ENCODE measurements around the gene SART3.
"Not testable (repeated sequence)": the region's sequence is repeated elsewhere in the genome, so short reads cannot be mapped to it uniquely, and the experiment has no call there.

SART3 gene

GRCh38 chr12:108576660-108577234 lies 15.8 kb upstream of the SART3 start:
- TF ChIP-seq, protein P1, sequence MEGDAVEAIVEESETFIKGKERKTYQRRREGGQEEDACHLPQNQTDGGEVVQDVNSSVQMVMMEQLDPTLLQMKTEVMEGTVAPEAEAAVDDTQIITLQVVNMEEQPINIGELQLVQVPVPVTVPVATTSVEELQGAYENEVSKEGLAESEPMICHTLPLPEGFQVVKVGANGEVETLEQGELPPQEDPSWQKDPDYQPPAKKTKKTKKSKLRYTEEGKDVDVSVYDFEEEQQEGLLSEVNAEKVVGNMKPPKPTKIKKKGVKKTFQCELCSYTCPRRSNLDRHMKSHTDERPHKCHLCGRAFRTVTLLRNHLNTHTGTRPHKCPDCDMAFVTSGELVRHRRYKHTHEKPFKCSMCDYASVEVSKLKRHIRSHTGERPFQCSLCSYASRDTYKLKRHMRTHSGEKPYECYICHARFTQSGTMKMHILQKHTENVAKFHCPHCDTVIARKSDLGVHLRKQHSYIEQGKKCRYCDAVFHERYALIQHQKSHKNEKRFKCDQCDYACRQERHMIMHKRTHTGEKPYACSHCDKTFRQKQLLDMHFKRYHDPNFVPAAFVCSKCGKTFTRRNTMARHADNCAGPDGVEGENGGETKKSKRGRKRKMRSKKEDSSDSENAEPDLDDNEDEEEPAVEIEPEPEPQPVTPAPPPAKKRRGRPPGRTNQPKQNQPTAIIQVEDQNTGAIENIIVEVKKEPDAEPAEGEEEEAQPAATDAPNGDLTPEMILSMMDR (conservative IDR thresholded peaks at IDR 0.05), result no peak
- TF ChIP-seq ZFX (IDR thresholded peaks at IDR 0.05), result no peak
- no peak overlapping the region for H3K27ac ChIP-seq

DNA sequence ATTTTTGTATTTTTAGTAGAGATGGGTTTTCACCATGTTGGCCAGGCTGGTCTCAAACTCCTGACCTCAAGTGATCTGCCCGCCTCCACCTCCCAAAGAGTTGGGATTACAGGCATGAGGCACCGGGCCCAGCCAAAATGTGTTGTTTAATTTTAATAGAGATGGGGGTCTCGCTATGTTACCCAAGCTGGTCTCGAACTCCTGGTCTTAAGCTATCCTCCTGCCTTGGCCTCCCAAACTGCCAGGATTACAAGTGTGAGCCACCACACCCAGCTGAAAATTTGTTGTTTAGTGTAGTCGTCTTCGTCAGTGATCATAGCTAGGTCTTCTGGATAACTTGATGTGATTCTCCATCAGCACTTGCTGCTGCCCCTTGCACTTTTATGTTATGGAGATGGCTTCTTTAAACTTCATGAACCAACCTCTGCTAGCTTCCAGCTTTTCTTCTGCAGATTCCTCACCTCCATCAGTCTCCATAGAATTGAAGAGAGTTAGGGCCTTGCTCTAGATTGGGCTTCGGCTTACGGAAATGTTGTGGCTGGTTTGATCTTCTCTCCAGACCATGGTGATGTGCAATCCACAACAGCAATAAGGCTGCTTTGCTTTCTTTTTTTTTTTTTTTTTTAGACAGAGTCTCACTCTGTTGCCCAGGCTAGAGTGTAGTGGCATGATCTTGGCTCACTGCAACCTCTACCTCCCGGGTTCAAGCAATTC lies 14.4 kb upstream of the SART3 start:
- no peak overlapping the region for H3K27ac ChIP-seq
- TF ChIP-seq, protein P1 (conservative IDR thresholded peaks at IDR 0.05), result no peak
- no peak for TF ChIP-seq ZFX (IDR thresholded peaks at IDR 0.05)

- not testable (repeated sequence) for H3K27ac ChIP-seq
Measured at GRCh38 chr12:108574276-108574675, 13.3 kb upstream of the SART3 start.

DNA sequence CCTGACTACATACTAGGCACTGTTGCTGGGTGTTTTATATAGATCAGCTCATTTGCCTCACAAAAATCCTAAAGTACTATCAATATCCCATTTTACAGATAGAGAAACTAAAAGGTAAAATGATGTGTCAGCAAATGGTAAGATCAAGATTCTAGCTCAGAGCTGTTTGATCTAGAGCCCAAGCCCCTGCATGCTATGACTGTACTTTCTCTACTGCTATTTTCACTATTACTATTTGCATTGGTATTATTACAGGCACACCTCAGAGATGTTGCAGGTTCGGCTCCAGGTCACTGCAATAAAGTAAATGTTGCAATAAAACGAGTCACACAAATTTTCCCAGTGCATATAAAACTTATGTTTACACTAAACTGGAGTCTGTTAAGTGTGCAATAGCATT lies 12.3 kb upstream of the SART3 start:
- no peak overlapping the region for H3K27ac ChIP-seq
- no peak for TF ChIP-seq ZFX (IDR thresholded peaks at IDR 0.05)
- TF ChIP-seq, protein P1 (conservative IDR thresholded peaks at IDR 0.05), result no peak

DNA sequence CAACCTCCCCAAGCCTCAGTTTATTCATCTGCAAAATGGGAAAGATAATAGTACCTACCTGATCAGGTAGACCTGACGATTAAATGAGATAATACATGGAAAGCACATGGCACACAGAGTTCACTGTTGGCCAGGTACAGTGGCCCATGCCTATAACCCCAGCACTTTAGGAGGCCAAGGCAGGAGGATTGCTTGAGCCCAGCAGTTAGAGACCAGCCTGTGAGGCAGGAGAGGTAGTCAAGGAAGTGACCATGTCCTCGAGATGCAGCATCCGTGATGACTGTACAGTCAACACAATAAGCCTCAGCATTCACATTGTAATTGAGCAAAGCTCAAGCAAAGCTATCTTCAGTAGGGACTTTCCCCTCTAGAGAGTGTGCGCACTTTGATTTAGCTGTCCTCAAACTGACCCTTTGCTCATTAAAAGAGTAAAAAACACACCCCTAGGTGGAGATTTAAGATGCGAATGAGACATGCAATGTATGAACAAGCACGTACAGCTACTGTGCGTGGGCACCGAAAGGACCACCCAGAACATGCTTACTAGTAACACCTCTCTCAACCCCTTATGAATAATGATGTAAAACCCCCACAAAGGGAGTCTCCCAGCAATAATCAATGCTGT lies 11.3 kb upstream of the SART3 start:
- H3K27ac ChIP-seq, result no peak overlapping the region
- no peak for TF ChIP-seq ZFX (IDR thresholded peaks at IDR 0.05)
- TF ChIP-seq, protein P1 (conservative IDR thresholded peaks at IDR 0.05), result no peak

DNA sequence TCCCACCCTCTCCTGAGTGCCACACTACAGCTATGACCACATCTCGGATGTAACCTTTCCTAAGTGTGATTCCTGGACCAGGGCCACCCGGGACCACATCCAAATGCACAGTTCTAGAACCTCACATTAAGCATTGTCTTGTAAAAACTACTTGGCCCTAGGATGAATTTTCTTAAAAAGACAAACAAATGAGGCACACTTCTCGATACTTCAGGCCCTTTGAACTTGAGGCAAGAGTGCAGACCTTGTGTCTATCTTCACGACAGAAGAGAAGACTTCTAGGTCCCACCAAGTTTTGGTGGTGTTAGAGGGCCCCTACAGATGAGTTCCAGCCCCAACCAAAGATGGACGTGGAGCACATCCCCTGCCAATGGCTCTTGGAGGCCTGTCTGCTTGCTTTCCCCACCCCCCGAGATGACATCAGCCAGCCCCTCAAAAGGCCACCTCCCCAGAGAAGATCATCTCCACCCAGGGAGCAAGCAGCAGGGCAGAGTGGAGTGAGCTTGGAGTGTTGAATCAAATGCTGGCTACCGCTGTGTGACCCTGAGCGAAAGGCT lies 10.7 kb upstream of the SART3 start:
- H3K27ac ChIP-seq, result no peak overlapping the region
- no peak for TF ChIP-seq ZFX (IDR thresholded peaks at IDR 0.05)
- TF ChIP-seq, protein P1 (conservative IDR thresholded peaks at IDR 0.05), result no peak

DNA sequence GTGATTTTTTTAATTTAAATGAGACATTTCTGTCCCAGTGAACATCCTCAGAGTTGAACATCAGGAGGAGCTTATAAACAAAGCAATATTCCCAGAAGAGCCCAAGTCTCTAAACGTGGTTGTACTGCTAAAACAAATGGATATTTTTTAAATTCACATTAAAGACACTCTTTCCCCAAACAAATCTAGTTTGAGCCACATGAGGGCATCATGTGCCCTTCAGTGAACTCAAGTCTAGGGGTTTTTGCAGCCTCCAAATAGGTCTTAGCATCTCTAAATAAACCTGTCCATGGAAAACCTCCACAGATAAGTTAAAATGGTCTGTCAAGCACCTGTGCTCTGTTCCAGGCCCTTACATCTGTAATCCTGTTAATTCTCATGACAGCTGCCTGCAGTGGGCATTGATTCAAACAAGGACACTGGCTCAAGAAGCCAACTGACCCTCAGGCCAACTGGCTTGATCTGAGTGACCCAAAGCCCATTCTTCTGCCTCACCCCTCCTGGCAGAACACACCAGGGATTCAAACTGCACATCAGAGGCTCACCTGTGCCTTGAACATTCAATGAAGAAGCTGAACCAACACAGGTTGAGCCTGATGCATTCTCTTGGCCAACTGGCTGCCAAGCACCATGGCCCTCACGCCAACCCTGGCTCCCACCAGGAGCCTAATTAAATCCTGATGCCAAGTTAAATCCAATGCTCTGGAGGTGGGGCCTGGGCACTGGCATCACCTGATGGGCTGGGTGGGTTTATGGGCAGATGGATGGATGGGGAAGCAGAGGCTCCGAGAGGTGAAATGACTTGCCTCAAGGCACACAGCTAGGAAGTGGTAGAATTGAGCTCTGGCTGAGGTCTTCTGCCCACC lies 10.0 kb upstream of the SART3 start:
- TF ChIP-seq, protein P1 (conservative IDR thresholded peaks at IDR 0.05), result peak; percentile 17; the same call in 1 of the 2 replicates
- no peak for TF ChIP-seq ZFX (IDR thresholded peaks at IDR 0.05)
- no peak overlapping the region for H3K27ac ChIP-seq

All from C4-2B (cell line).